Omental fat pad (tissue), 4 donors: ENCODE measurements around the gene EIF4EBP3. TPM values are rescaled to one million over a fixed set of nuclear protein-coding genes. Genes with fewer than 3 reads are reported as not detected.

Experiments
- ATAC-seq: fragments of 150-250 bp; one replicate; pipeline ENCODE4 v1.9.1; 2016; ENCODE audit warnings: mild to moderate bottlenecking, moderate library complexity; ENCODE audit not compliant: low FRiP score
- DNase-seq: peaks from one replicate; pipeline ENCODE4 v3.0.0-alpha.2; 2019; ENCODE audit warnings: low spot score
- total RNA-seq, 4 donors: library from RNA; depleted of rRNA; stranded (reverse); fragments of >200 nt; gene quantifications; one replicate each; pipeline ENCODE4 v1.1.0, GENCODE V29; 2016
- TF ChIP-seq, protein P1 (sequence below), 3 donors: fragments of 450-650 bp; IDR thresholded peaks; one replicate each; pipeline ENCODE4 v1.5.1; 2016 to 2017; ENCODE audit warnings: antibody characterized with exemption in 3 of 3, mild to moderate bottlenecking in 3 of 3, moderate library complexity in 2 of 3

Gene EIF4EBP3
- total RNA-seq, 4 donors from 2014 or later = 22.9 to 35.7 (median 31.5) TPM

DNA sequence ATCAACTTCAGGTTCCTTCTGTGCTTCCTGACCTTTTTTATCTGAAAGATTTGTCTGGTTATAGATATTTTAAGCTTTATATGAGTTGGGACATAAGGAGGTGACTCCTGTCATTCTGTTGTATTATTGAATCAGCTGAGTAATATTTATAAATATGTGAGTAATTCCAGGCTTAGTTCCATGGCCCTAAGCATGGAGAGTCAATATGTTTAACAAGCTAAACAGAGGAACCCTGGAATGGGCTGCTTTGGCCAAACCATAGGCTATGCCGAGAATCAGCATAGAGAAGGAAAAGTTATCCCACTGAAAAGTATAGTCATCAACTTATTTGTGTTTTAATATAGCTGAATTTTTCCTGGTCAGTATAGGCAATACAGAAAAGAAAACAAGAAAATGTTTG, 7.2 kb upstream of the EIF4EBP3 start:
- ATAC-seq = no peak
- no peak for DNase-seq
- TF ChIP-seq, protein P1, sequence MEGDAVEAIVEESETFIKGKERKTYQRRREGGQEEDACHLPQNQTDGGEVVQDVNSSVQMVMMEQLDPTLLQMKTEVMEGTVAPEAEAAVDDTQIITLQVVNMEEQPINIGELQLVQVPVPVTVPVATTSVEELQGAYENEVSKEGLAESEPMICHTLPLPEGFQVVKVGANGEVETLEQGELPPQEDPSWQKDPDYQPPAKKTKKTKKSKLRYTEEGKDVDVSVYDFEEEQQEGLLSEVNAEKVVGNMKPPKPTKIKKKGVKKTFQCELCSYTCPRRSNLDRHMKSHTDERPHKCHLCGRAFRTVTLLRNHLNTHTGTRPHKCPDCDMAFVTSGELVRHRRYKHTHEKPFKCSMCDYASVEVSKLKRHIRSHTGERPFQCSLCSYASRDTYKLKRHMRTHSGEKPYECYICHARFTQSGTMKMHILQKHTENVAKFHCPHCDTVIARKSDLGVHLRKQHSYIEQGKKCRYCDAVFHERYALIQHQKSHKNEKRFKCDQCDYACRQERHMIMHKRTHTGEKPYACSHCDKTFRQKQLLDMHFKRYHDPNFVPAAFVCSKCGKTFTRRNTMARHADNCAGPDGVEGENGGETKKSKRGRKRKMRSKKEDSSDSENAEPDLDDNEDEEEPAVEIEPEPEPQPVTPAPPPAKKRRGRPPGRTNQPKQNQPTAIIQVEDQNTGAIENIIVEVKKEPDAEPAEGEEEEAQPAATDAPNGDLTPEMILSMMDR (IDR thresholded peaks at IDR 0.05) = no peak

DNA sequence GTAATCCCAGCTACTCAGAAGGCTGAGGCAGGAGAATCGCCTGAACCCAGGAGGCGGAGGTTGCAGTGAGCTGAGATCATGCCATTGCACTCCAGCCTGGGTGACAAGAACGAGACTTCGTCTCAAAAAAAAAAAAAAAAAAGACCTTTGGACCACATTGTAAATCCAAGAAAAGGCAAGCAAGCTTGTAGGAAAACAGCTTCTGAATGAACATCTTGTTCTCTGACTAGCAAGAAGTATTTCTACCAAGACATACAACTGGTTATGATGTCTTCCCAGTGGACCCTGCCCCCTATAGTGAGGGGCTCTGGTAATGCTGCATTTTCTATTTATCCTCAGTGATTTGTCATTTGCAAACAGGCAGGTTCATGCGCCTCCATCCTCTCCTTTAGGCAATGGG, 4.5 kb upstream of the EIF4EBP3 start:
- ATAC-seq (no peak), DNase-seq (no peak)
- TF ChIP-seq, protein P1 (IDR thresholded peaks at IDR 0.05) = no peak

DNA sequence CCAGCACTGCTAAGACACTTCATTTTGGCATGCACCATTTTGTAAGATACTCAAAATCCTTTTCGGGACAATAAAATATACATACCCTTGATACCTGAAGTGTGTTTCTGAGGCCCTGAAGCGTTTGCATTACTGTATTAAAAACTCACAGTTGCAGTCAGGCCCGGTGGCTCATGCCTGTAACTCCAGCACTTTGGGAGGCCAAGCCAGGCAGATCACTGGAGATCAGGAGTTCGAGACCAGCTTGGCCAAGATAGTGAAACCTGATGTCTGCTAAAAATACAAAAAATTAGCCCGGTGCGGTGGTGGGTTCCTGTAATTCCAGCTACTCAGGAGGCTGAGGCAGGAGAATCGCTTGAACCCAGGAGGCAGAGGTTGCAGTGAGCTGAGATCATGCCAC, 2.5 kb upstream of the EIF4EBP3 start:
- TF ChIP-seq, protein P1 (IDR thresholded peaks at IDR 0.05) = no peak
- ATAC-seq (no peak), DNase-seq (no peak)

DNA sequence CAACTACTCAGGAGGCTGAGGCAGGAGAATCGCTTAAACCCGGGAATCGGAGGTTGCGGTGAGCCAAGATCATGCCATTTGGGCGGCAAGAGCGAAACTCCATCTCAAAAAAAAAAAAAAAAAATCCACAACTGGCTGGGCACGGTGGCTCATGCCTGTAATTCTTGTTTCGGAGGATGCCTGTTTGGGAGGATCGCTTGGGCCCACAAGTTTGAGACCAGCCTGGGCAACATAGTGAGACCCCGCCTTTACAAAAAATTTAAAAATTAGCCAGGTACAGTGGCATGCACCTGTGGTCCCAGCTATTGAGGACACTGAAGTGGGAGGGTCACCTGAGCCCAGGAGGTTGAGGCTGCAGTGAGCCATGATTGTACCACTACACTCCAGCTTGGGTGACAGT, 1.9 kb upstream of the EIF4EBP3 start:
- no peak for ATAC-seq
- TF ChIP-seq, protein P1 (IDR thresholded peaks at IDR 0.05) = no peak
- DNase-seq = no peak

DNA sequence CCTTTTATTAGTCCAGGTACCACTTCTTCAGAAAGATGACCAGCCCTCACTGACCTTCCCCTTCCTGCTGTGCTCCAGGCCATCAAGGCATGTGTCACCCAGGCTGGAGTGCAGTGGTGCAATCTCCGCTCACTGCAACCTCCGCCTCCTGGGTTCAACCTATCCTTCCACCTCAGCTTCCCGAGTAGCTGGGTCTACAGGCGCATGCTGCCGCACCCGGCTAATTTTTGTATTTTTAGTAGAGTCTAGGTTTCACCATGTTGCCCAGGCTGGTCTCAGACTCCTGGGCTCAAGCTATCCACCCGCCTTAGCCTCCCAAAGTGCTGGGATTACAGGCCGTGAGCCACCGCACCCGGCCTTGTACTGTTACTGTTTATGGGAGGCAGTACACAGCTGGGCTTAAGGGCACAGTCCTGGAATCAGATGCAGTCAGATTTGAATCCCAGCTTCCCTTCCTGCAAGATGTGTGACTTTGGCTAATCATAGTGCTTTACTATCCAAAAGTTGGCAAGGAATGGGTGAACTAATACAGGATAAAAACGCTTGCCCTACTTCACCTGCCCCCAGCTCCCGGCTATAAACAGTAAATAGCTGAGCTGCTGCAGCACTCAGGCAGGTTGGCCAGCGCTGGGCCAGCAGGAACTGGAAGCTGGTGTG, 483 bp upstream of the EIF4EBP3 start:
- TF ChIP-seq, protein P1 (IDR thresholded peaks at IDR 0.05) = no peak
- ATAC-seq (no peak), DNase-seq (no peak)

DNA sequence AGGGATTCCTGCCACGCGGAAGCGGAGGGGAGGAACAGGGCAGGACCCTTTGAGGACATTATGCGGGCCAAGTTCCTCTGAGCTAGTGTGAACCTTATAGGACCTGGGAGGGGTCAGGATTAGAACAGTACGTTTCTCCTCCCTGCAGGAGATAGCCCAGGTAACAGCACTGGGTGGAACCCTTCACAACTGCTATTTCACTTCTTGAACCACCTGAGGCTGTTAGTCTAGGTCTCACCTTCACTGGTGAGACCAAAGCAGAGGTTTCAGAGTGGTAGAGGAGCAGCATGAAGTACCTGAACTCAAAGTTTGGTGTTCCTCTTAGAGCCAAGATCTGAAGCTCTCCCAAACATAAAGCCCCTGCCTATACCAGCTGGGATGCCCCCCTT, 832 bp downstream of the EIF4EBP3 start:
- ATAC-seq = peak; percentile 34
- TF ChIP-seq, protein P1 (IDR thresholded peaks at IDR 0.05) = no peak
- DNase-seq = no peak

DNA sequence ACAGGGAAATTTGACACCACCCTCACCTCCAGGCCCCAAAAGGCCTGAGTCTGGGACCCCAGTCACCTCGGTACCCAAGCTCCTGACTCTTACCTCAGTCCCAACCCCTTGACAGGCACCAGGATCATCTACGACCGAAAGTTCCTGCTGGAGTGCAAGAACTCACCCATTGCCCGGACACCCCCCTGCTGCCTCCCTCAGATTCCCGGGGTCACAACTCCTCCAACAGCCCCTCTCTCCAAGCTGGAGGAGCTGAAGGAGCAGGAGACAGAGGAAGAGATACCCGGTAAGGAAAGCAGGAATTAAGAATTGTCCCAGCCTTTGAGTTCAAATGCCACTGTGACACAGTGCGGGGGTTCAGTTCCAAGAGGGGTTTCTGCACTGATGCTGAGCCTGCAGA, 1.3 kb downstream of the EIF4EBP3 start:
- ATAC-seq (no peak), DNase-seq (no peak)
- TF ChIP-seq, protein P1 (IDR thresholded peaks at IDR 0.05) = no peak
